Epidermal melanocyte (primary cell): ENCODE results near the gene UCMA.

Source experiments
- DNase-seq: peaks from one replicate; pipeline ENCODE4 v3.0.0; 2011; ENCODE audit warnings: low spot score; ENCODE audit not compliant: insufficient read length

UCMA gene

GRCh38 chr10:13187135-13187534 is 47.0 kb downstream of the UCMA start:
- no peak for DNase-seq

DNA sequence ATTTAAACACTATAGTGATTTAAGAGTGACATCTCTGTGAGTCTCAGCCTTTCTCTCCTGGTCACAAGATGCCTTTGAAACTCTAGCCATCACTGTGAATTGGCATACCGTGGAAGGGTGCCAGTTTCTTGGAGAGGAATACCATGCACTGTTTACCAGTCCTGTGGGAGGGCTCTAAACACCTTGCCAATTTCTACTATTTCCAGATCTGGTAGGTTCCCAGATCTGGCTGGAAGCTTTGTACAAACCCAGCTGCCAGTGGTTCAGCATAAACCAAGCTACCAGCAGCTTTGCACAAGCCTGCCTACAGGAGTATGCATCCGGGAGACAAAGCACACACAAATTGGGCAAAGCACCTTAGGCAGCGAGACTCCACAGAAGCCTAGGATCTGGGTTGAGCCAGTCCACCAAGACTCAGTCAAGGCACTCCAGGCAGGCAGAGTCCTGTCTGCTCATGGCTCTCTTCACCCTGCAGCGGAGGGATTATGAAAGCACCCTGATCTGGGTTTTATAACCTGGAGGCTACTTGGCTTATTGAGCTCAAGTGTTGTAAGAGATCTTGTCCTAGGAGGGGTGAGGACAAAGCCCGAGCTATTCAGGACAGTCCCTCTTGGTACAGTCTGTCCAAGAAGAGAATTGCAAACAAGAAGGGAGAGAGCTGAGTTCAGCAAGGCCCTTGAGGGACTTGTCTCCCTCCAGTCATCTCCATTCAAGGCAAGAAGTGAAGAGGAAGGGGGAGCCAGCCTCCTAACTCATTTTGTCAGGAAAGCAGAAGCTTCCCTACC is 49.3 kb downstream of the UCMA start:
- DNase-seq, result no peak

DNA sequence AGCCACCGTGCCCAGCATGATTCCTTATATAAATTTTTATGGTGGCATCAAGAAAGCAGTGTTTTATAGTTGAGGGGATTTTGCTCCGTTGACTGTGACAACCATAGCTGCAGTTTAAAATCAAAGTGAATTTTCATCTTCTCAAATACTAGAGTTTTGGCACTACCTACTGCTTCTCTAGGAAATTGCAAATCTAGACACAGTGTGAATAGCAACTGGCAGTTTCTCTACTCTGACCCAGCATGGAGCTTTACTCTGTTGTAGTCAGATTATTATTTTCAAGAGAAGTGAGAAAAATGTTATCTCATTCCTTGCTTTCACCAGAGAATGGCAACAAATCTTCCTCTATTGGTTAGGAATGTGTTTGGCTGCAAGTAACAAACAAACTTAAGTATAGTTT is 49.9 kb downstream of the UCMA start:
- no peak for DNase-seq

- DNase-seq, result no peak
These were observed 50.5 kb downstream of the UCMA start for GRCh38 chr10:13183625-13184024.

DNA sequence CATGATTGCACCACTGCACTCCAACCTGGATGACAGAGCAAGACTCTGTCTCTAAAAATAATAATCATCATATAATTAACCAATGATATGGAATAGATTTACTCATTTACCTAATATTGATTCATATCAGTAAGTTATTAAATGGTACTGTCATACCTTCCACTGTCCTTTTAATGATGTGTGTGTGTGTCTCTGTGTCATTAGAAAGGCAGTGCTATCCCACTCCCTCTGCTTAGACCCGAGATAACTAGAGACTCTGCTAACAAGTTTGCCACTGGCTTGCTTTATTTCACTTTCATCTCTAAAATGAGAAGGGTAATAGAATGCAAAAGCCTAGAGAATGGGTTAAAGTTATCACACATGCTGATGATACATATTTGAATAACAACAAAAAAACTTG is 51.8 kb downstream of the UCMA start:
- DNase-seq, result no peak

DNA sequence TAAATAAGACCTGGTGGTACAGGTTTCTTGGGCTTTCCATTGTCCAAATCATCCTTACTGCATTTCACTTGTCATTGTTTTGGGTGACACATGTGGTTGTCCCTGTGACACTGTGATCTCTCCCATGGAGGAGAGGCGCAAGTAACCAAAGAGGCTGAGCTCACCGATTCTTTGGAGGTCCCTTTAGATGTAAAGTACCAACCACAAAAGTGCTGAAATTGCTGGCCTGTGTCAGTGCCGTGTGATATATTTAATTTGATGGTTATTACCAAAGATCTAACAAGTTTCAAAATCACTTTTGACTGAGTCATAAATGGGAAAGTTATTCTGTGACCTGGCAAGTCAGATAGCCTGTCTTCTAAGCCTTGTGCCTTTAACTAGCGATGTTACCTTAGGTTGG is 53.4 kb downstream of the UCMA start:
- DNase-seq, result no peak

DNA sequence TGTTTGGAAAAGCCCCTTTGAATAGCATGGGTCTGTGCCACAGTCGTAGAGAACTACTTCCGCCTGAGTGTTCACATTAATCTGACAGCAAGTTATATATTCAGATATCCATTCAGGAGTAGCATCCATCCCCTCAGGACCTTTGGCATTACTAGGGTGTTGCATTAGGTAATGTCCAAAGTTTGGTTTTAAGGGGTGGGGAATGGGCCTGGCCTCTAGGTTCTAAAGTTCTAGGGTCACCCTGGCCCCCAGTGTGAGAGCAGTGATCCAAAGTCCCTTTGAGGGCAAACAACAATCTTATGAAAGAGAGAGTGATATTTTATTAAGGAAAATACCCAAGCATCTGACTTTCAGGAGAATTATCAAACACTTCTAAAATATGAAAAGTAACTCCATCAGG is 60.6 kb downstream of the UCMA start:
- no peak for DNase-seq
